Aorta (tissue), 5 donors: ENCODE measurements around the gene TCHHL1. TPM values are rescaled to one million over a fixed set of nuclear protein-coding genes. Genes with fewer than 3 reads are reported as not detected.
A peak's percentile ranks its signal among the peaks of the same experiment; 100 is the strongest.

Source experiments
- ATAC-seq: fragments of 200-7000 bp; cut with Tn5 transposase; one replicate; pipeline ENCODE4 v1.9.1; 2022; ENCODE audit warnings: moderate library complexity; ENCODE audit not compliant: low FRiP score
- DNase-seq, 2 donors: peaks; one replicate each; pipeline ENCODE4 v3.0.0-alpha.2; 2020
- H3K27ac ChIP-seq, 2 donors: one replicate each; pipeline ENCODE4 v1.5.1; 2013; ENCODE audit warnings: low read length in 2 of 2, mild to moderate bottlenecking in 2 of 2, moderate library complexity in 2 of 2, control low read depth in 1 of 2, inconsistent platforms in 1 of 2, low read depth in 1 of 2
- H3K27me3 ChIP-seq, 2 donors: one replicate each; pipeline ENCODE4 v1.6.1; 2013; ENCODE audit warnings: control low read depth in 1 of 2, low read length in 1 of 2, mild to moderate bottlenecking in 1 of 2, moderate library complexity in 1 of 2; ENCODE audit not compliant: insufficient read depth in 2 of 2, control insufficient read depth in 1 of 2
- H3K36me3 ChIP-seq, 2 donors: one replicate each; pipeline ENCODE4 v1.6.1; 2013; ENCODE audit warnings: control low read depth in 1 of 2, low read length in 1 of 2, mild to moderate bottlenecking in 1 of 2; ENCODE audit not compliant: insufficient read depth in 2 of 2, control insufficient read depth in 1 of 2
- H3K4me1 ChIP-seq, 2 donors: one replicate each; pipeline ENCODE4 v1.6.1; 2013; ENCODE audit warnings: low read length in 2 of 2, control low read depth in 1 of 2, mild to moderate bottlenecking in 1 of 2, moderate library complexity in 1 of 2; ENCODE audit not compliant: insufficient read depth in 2 of 2, control insufficient read depth in 1 of 2
- H3K4me3 ChIP-seq, 2 donors: one replicate each; pipeline ENCODE4 v1.5.1; 2013; ENCODE audit warnings: low read length in 2 of 2, control low read depth in 1 of 2, mild to moderate bottlenecking in 1 of 2
- H3K9me3 ChIP-seq: one replicate; pipeline ENCODE4 v1.6.1; 2013; ENCODE audit warnings: mild to moderate bottlenecking, low read length; ENCODE audit not compliant: control insufficient read depth
- WGBS, 2 donors: extraction: QIAGEN DNeasy Blood & Tissue Kit; methylation state at CpG; one replicate each; pipeline ENCODE4 v1.1.7; 2013; 5-methylcytosine and 5-hydroxymethylcytosine counted together
- intact Hi-C, 2 donors: fragments of 100-400 bp; cut with DNase I; formaldehyde crosslinking; loops; one replicate each; pipeline versions ENCODE4 v1.14.2 to v1.15.0; 2022
- polyA plus RNA-seq, 2 donors: library from polyadenylated mRNA; stranded (reverse); fragments of 200-250 nt; gene quantifications; one replicate each; pipeline ENCODE4 v1.2.3, GENCODE V29; 2013
- total RNA-seq, 2 donors: library from RNA; stranded (reverse); fragmentation: NEBNext Ultra II Directional; extraction: Animal tissue kit (Norgen Biotek cat#: 25700); gene quantifications; one replicate each; pipeline ENCODE4 v1.2.1, GENCODE V29; 2021
- donor health status: healthy with polysubstance abuse.
- donor health status: Bipolar disorder and iron deficiency.
- donor health status: DM: no; HTN: no; CAD: no.
- donor health status: DM: no; HTN: no; CAD: no.
- donor health status: DM: yes; HTN: yes; CAD: no.

TCHHL1 gene
- total and polyA plus RNA-seq, 4 donors, result not detected

- peaks cover 0 to 2% of the 10 kb centered on the region in 2 donors for H3K27me3 ChIP-seq
- peaks cover 2% of the 10 kb centered on the region for H3K9me3 ChIP-seq
- intact Hi-C loops, result no loop called here
- no peak overlapping the region for H3K4me3 ChIP-seq
- no peak overlapping the region for H3K27ac ChIP-seq
- no peaks in the 10 kb centered on the region for H3K36me3 ChIP-seq
- H3K4me1 ChIP-seq, result no peaks in the 10 kb centered on the region
- ATAC-seq (no peak), DNase-seq (no peak)
- 70 to 78% methylated on average over 3 of the region's 3 CpGs for WGBS, 2 donors
Observed at GRCh38 chr1:152071123-152071522, 17.7 kb downstream of the TCHHL1 start.

GRCh38 chr1:152067929-152068328 is 20.9 kb downstream of the TCHHL1 start:
- Histone ChIP-seq H3K4me1 (no peaks in the 10 kb centered on the region), H3K4me3 (no peak overlapping the region), H3K27me3 (peaks cover 0 to 2% of the 10 kb centered on the region in 2 donors), H3K9me3 (peaks cover 2% of the 10 kb centered on the region), H3K27ac (no peak overlapping the region), H3K36me3 (no peaks in the 10 kb centered on the region)
- ATAC-seq (no peak), DNase-seq (no peak)
- 48 to 52% methylated on average over 1 of the region's 1 CpG for WGBS, 2 donors
- intact Hi-C loops, result no loop called here

- intact Hi-C loops, result no loop called here
- DNase-seq (no peak), ATAC-seq (no peak)
- no peak overlapping the region for H3K27ac ChIP-seq
- peaks cover 2% of the 10 kb centered on the region for H3K9me3 ChIP-seq
- peaks cover 0 to 3% of the 10 kb centered on the region in 2 donors for H3K27me3 ChIP-seq
- H3K4me1 ChIP-seq, result no peaks in the 10 kb centered on the region
- H3K36me3 ChIP-seq, result no peaks in the 10 kb centered on the region
- no peak overlapping the region for H3K4me3 ChIP-seq
Observed at GRCh38 chr1:152067150-152067549, 21.7 kb downstream of the TCHHL1 start.

- Histone ChIP-seq H3K9me3 (no peaks in the 10 kb centered on the region), H3K4me3 (no peak overlapping the region), H3K36me3 (no peaks in the 10 kb centered on the region), H3K27ac (no peak overlapping the region), H3K27me3 (peaks cover 0 to 2% of the 10 kb centered on the region in 2 donors), H3K4me1 (no peaks in the 10 kb centered on the region)
- intact Hi-C loops, result no loop called here
- ATAC-seq, result no peak
- no peak for DNase-seq
Observed at GRCh38 chr1:152061952-152062351, 26.9 kb downstream of the TCHHL1 start.

- H3K4me3 ChIP-seq, result no peak overlapping the region
- H3K36me3 ChIP-seq, result no peaks in the 10 kb centered on the region
- intact Hi-C loops, result loop anchor here (5.0 kb wide), 2 partner anchors 389 to 404 kb away; no protein-coding TSS in a partner anchor
- no peaks in the 10 kb centered on the region for H3K4me1 ChIP-seq
- no peaks in the 10 kb centered on the region for H3K9me3 ChIP-seq
- DNase-seq, result no peak
- no peaks in the 10 kb centered on the region for H3K27me3 ChIP-seq
- no peak for ATAC-seq
- H3K27ac ChIP-seq, result no peak overlapping the region
- WGBS, 2 donors, result 63 to 67% methylated on average over 13 of the region's 13 CpGs
Observed at GRCh38 chr1:152053375-152053774, 35.5 kb downstream of the TCHHL1 start.

- intact Hi-C loops, result loop anchor here (5.0 kb wide), 2 partner anchors 390 to 405 kb away; no protein-coding TSS in a partner anchor
- peak; percentile 76 for ATAC-seq
- H3K36me3 ChIP-seq, result no peaks in the 10 kb centered on the region
- H3K27me3 ChIP-seq, result no peaks in the 10 kb centered on the region
- no peak overlapping the region for H3K27ac ChIP-seq
- DNase-seq, result peak; percentile 91 to 96
- no peaks in the 10 kb centered on the region for H3K4me1 ChIP-seq
- H3K4me3 ChIP-seq, result no peak overlapping the region
- no peaks in the 10 kb centered on the region for H3K9me3 ChIP-seq
- 22 to 24% methylated on average over 11 of the region's 11 CpGs for WGBS, 2 donors
Observed at GRCh38 chr1:152052606-152053005, 36.3 kb downstream of the TCHHL1 start.

- ATAC-seq (no peak), DNase-seq (peak in 1 of 2 donors; percentile 46)
- Histone ChIP-seq H3K27me3 (no peaks in the 10 kb centered on the region), H3K27ac (no peak overlapping the region), H3K4me1 (no peaks in the 10 kb centered on the region), H3K4me3 (no peak overlapping the region), H3K36me3 (no peaks in the 10 kb centered on the region), H3K9me3 (no peaks in the 10 kb centered on the region)
- whole genome bisulfite sequencing, 2 donors, result 56 to 64% methylated on average over 6 of the region's 6 CpGs
- intact Hi-C loops, result loop anchor here (2.0 to 5.0 kb wide), 4 partner anchors 132 to 406 kb away; no protein-coding TSS in a partner anchor
Observed at GRCh38 chr1:152050886-152051675, 37.8 kb downstream of the TCHHL1 start.

- DNase-seq (no peak), ATAC-seq (no peak)
- Histone ChIP-seq H3K36me3 (no peaks in the 10 kb centered on the region), H3K27me3 (no peaks in the 10 kb centered on the region), H3K9me3 (no peaks in the 10 kb centered on the region), H3K27ac (no peak overlapping the region), H3K4me1 (no peaks in the 10 kb centered on the region), H3K4me3 (no peak overlapping the region)
- WGBS, 2 donors, result 81 to 84% methylated on average over 8 of the region's 8 CpGs
- intact Hi-C loops, result loop anchor here (2.0 to 5.0 kb wide), 4 partner anchors 133 to 408 kb away; no protein-coding TSS in a partner anchor
Observed at GRCh38 chr1:152049291-152050083, 39.4 kb downstream of the TCHHL1 start.
